Gastrocnemius medialis (tissue), 4 donors: ENCODE results near the gene SFT2D1.

ENCODE experiments used
- CTCF ChIP-seq, 5 experiments: fragments of 450-650 bp in 3 of 5; fragments of 200-600 bp in 2 of 5; sonication (generic) in 2 of 5; IDR thresholded peaks in 4 of 5; conservative IDR thresholded peaks in 1 of 5; 1 replicate in 4 of 5; 2 replicates in 1 of 5; pipeline ENCODE4 v1.5.1; 2016 to 2019; ENCODE audit warnings: antibody characterized with exemption in 5 of 5, mild to moderate bottlenecking in 3 of 5, moderate library complexity in 3 of 5
- POLR2A ChIP-seq, 2 donors: fragments of 450-650 bp; IDR thresholded peaks; one replicate each; pipeline ENCODE4 v1.6.1; 2017; ENCODE audit warnings: antibody characterized with exemption in 2 of 2, mild to moderate bottlenecking in 2 of 2, moderate library complexity in 2 of 2

DNA sequence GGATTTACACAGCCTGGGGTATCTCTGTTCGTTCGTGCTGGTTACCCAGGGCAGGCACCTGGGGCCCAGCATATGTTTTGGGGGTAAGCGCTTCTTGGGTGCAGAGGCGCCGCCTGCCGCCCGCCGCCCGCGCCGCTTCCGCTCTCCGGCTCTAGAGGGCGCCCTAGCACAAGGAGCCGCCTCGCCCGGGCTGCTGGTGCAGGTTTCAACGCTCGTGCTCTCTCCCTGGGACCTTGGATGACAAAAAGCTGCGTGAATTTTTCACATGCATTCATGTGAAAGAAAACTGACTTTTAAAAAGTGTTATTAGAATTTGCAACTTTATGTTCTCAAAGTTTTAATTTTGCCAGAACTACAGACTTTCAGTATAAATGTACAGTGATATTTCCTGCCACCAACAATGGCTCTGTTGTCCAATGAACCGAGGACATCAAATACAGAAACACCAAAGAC, 66.6 kb downstream of the SFT2D1 start:
- TF ChIP-seq CTCF (IDR thresholded peaks at IDR 0.05 in 4 of 5, conservative IDR thresholded peaks at IDR 0.05 in 1 of 5) (peak; percentile 86 to 100 (median 91)), POLR2A (IDR thresholded peaks at IDR 0.05) (no peak)
